Loucy (cell line): ENCODE measurements around the gene DVL2.
A peak's percentile ranks its signal among the peaks of the same experiment; 100 is the strongest.

Experiments
- H2AFZ ChIP-seq: fragments of 200-600 bp; sonication (generic); 2 replicates; pipeline ENCODE4 v1.6.0; 2016; ENCODE audit warnings: antibody characterized with exemption, mild to moderate bottlenecking, low read length, moderate library complexity
- H3F3A ChIP-seq: fragments of 200-600 bp; 2 replicates; pipeline ENCODE4 v1.6.0; 2016; ENCODE audit warnings: antibody characterized with exemption, low read depth, mild to moderate bottlenecking
- H3K27me3 ChIP-seq: fragments of 200-600 bp; sonication (generic); 2 replicates; pipeline ENCODE4 v1.6.1; 2014; ENCODE audit warnings: low read length, mild to moderate bottlenecking; ENCODE audit not compliant: insufficient read depth, poor library complexity, severe bottlenecking
- H3K36me3 ChIP-seq: fragments of 200-600 bp; sonication (generic); 2 replicates; pipeline ENCODE4 v1.6.1; 2016; ENCODE audit warnings: low read length; ENCODE audit not compliant: insufficient read depth
- H3K4me1 ChIP-seq: fragments of 200-600 bp; sonication (generic); 2 replicates; pipeline ENCODE4 v1.5.1; 2014; ENCODE audit warnings: low read length, mild to moderate bottlenecking; ENCODE audit not compliant: insufficient read depth, poor library complexity, severe bottlenecking
- H3K4me2 ChIP-seq: fragments of 200-600 bp; sonication (generic); 2 replicates; pipeline ENCODE4 v1.6.0; 2014; ENCODE audit warnings: antibody characterized with exemption, low read length, low read depth, mild to moderate bottlenecking; ENCODE audit not compliant: poor library complexity, severe bottlenecking
- H3K4me3 ChIP-seq: fragments of 200-600 bp; sonication (generic); 2 replicates; pipeline ENCODE4 v1.5.1; 2014; ENCODE audit warnings: low read length, mild to moderate bottlenecking, mixed read lengths; ENCODE audit not compliant: poor library complexity, severe bottlenecking
- H3K79me2 ChIP-seq: fragments of 200-600 bp; sonication (generic); 2 replicates; pipeline ENCODE4 v1.6.1; 2014; ENCODE audit warnings: low read length; ENCODE audit not compliant: insufficient read depth
- H3K9ac ChIP-seq: fragments of 200-600 bp; sonication (generic); 2 replicates; pipeline ENCODE4 v1.6.0; 2014; ENCODE audit warnings: mild to moderate bottlenecking, low read depth, low read length, moderate library complexity; ENCODE audit not compliant: poor library complexity, severe bottlenecking
- H3K9me2 ChIP-seq: fragments of 200-600 bp; sonication (generic); replicated peaks from 2 replicates; pipeline ENCODE4 v1.6.1; 2016; ENCODE audit warnings: low read depth, low read length, mixed read lengths
- H3K9me3 ChIP-seq: fragments of 200-600 bp; sonication (generic); 2 replicates; pipeline ENCODE4 v1.6.1; 2014; ENCODE audit warnings: mild to moderate bottlenecking, antibody characterized with exemption, low read length, low read depth; ENCODE audit not compliant: insufficient read depth
- H4K20me1 ChIP-seq: fragments of 200-600 bp; sonication (generic); 2 replicates; pipeline ENCODE4 v1.6.0; 2014; ENCODE audit warnings: antibody characterized with exemption, low read length, mild to moderate bottlenecking; ENCODE audit not compliant: insufficient read depth, poor library complexity, severe bottlenecking
- CTCF ChIP-seq: fragments of 200-600 bp; sonication (generic); conservative IDR thresholded peaks from 2 replicates; pipeline ENCODE4 v1.5.1; 2014; ENCODE audit warnings: mild to moderate bottlenecking, antibody characterized with exemption, low read length
- EZH2phosphoT487 ChIP-seq: fragments of 200-600 bp; IDR thresholded peaks from 2 replicates; pipeline ENCODE4 v1.6.1; 2018; ENCODE audit warnings: antibody characterized with exemption, mild to moderate bottlenecking, moderate library complexity, borderline replicate concordance

The DVL2 gene

GRCh38 chr17:7242717-7243452, 8.6 kb upstream of the DVL2 start:
- Histone ChIP-seq H3K9ac (peak overlapping the region; percentile 86), H3K4me1 (peaks cover 25% of the 10 kb centered on the region), H4K20me1 (peaks cover 12% of the 10 kb centered on the region), H3K9me2 (no peaks in the 10 kb centered on the region), H3K27me3 (peaks cover 5% of the 10 kb centered on the region), H3K4me3 (peak overlapping the region; percentile 86), H2AFZ (peak overlapping the region; percentile 87), H3F3A (0 out of 2 replicates have a peak, but pooled peaks cover 3% of the 10 kb centered on the region), H3K9me3 (no peaks in the 10 kb centered on the region), H3K36me3 (peaks cover 23% of the 10 kb centered on the region; the same call in 1 of the 2 replicates), H3K4me2 (peak overlapping the region; percentile 75), H3K79me2 (peaks cover 56% of the 10 kb centered on the region)
- TF ChIP-seq EZH2phosphoT487 = no peak
- no peak; the same call in 1 of the 2 replicates for TF ChIP-seq CTCF

DNA sequence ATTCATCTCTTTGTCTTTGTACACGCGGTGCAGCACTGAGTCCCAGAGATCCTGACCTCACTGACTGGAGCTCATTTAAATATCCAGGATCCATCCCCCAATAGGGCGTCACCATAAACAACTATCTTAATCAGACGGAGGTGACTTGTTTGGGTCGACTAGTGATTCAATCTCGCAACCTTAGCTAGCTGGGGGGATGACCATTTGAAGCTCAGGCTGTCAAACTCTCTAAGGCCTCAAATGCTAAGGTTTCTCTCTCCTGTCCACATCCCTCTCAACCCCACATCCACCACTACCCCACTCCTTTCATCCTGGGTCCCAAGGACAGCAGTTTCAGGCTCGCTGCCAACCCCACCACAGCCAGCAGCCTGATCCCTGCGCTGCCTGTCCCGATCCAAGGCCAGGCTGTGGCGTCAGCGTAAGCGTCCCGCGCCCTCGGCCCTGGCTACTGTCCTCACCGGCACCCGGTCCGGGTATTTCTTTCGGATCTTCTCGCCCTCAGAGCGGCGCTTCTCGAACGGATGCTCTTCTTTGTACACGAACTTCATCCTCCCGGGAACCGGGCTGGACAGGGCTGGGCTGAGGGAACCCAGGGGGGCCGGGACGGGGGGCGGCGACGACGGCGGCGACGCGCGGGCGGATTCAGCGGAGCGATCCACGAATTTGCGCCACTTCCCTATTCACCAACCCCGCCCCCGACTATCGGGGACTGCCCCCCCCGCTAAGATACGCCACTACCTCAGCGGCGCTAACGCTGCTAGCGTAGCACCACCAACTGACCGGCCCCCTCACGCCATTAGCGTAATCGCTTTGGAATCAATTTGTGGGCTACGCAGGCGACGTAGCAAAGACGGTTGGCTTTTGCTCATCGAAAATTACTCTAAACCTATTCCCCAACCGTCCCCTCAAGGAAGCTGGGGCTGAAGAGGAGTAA, 7.7 kb upstream of the DVL2 start, which contains the start of gene GABARAP:
Gene GABARAP, minus strand, starts transcription at position 667 of the 934 bp plus-strand sequence. Its CDS starts 119 bp downstream, at position 548.
- Histone ChIP-seq H2AFZ (peak within 1 kb of the TSS; percentile 87), H3K4me1 (peaks cover 31% of the 10 kb centered on the region), H3K9ac (peak within 1 kb of the TSS; percentile 86), H3K4me3 (peak within 1 kb of the TSS; percentile 86), H3K4me2 (peak within 1 kb of the TSS; percentile 75), H3K36me3 (peaks cover 23% of the 10 kb centered on the region; the same call in 1 of the 2 replicates), H3F3A (0 out of 2 replicates have a peak, but pooled peaks cover 3% of the 10 kb centered on the region), H3K9me3 (no peaks in the 10 kb centered on the region), H3K79me2 (peaks cover 56% of the 10 kb centered on the region), H3K27me3 (peaks cover 5% of the 10 kb centered on the region), H4K20me1 (peaks cover 12% of the 10 kb centered on the region), H3K9me2 (no peaks in the 10 kb centered on the region)
- TF ChIP-seq EZH2phosphoT487 (no peak), CTCF (no peak)

- H3F3A ChIP-seq = 0 out of 2 replicates have a peak, but pooled peaks cover 3% of the 10 kb centered on the region
- peaks cover 5% of the 10 kb centered on the region for H3K27me3 ChIP-seq
- peaks cover 32% of the 10 kb centered on the region for H3K4me1 ChIP-seq
- peak overlapping the region; percentile 86 for H3K4me3 ChIP-seq
- no peaks in the 10 kb centered on the region for H3K9me3 ChIP-seq
- no peaks in the 10 kb centered on the region for H3K9me2 ChIP-seq
- H3K9ac ChIP-seq = peak overlapping the region; percentile 86
- no peak overlapping the region for H2AFZ ChIP-seq
- peaks cover 25% of the 10 kb centered on the region; the same call in 1 of the 2 replicates for H3K36me3 ChIP-seq
- H3K4me2 ChIP-seq = peak overlapping the region; percentile 75
- TF ChIP-seq CTCF = no peak
- TF ChIP-seq EZH2phosphoT487 = no peak
- H3K79me2 ChIP-seq = peaks cover 56% of the 10 kb centered on the region
- H4K20me1 ChIP-seq = peaks cover 18% of the 10 kb centered on the region
Measured at GRCh38 chr17:7241090-7241733, 6.9 kb upstream of the DVL2 start.
